MV-4-11 (cell line): ENCODE measurements around the gene PLK5.

ENCODE experiments used
- DNase-seq: peaks from one replicate; lab custom pipeline; 2025; lab: John Stamatoyannopoulos, UW

Gene PLK5

DNA sequence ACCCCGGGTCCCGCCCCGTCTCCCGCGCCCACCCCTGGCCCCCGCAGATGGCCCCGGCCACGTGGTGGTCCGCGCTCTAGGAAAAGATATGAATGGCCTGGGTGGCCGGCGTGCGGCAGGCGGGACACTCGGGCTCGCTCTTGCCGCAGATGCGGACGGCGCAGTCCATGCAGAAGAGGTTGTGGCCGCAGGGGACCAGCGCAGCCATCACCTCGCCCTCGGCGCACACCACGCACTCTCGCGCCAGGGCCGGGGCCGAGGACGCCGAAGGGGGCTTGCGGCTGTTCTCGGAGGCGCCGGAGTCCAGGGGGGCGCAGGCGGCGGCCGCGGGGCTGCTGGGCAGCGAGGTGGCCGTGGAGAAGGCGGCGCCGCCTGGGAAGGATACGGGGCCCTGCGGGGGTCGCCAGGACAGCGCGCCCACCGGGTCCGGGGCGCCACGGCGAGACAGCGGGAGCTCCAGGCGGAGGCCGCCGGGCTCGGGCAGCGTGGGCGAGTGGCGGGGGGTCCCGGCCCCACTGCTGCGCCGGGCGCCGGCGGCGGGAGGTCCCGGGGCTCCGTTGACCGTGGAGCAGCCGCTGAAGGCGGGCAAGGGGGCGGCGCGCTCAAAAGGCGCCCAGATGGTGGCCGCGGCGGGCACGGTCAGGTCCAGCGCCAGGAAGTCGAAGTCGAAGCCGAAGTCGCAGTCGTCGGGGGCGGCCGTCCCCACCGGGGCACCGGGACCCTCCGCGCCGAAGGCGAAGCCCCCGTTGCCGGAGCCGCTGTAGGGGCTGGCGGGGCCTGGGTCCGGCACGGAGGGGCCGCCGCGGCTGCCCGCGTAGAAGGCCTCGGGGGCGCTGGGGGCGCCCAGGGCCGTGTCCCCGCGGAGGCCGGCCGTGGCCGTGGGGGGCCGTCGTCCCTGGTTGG, 31.9 kb downstream of the PLK5 start:
- no peak for DNase-seq

DNA sequence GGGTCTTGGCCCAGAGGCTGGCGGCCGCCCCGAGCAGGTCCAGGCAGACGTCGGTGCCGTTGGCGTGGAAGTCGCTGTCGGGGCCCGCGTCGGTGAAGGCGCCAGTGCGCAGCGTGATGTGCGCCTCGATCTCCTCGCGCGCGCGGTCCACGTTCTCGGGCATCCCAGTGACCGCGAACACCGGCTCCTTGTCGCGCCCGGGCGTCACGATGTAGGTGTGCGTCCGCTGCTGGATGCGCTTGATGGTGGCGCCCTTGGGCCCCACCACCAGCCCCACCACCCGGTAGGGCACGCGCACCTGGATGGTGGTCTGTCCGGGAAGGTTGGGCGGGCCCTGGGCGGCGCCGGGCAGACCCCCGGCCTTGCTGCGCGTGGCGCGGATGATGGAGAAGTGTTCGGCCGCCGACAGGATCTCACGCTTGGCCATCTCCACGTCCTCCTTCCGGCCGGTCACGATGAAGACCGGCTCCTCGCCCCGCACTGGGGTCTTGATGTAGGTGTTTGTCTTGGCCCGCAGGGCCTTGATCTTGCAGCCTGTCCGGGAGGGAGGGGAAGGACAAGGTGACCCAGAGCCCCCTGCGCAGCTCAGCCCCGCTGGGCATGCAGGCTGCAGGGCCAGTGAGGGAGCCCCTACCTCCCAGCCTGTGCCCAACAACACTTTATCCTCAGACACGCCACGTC, 32.7 kb downstream of the PLK5 start:
- DNase-seq: no peak

DNA sequence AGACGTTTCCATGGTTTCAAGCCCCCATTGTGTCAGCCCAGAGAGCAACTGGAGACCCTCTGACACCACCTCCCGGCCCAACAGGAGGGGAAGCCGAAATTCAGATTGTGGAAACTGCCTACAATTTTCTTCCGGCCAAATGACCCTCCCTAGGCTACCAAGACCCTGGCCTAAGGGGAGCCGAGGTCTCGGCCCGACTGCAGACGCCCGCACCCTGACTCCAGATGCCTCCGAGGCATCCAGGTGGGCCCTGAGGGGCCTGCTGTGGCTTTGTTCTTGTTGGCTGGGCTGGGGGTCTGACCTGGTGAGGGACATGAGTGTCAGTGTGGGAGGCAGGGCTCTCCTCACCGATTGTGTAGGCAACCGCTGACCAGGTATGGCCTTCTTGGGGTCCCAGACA, 34.7 kb downstream of the PLK5 start:
- no peak for DNase-seq

DNA sequence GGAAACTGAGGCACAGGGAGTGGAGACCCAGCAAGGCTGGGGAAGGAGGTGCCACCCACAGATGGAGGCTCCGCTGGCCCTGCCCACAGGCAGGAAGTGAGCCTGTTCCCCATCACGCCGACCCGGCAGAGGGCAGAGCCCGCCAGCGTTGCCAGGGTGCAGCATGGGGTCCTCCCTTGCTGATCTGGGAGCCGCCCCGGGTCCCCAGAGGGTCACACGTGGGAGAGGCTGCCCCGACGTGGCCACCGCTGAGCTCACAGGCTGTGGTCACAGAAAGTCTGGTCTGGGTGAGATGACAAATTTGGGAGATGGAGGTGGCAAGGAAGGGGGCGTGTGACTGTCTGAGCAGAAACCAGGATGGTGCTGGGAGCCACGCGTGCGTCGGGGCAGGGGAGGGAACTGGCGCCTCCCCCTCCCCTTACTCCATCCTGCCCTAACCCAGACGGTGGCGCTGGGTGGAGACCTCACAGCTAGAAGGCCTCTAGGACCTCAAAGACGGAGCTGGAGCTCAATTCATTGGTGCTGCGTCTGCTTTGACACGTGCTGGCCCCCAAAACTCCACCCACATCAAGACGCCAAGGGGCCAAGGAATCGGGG, 36.5 kb downstream of the PLK5 start:
- DNase-seq: peak; percentile 44

GRCh38 chr19:1561236-1561842, 37.5 kb downstream of the PLK5 start:
- no peak for DNase-seq

DNA sequence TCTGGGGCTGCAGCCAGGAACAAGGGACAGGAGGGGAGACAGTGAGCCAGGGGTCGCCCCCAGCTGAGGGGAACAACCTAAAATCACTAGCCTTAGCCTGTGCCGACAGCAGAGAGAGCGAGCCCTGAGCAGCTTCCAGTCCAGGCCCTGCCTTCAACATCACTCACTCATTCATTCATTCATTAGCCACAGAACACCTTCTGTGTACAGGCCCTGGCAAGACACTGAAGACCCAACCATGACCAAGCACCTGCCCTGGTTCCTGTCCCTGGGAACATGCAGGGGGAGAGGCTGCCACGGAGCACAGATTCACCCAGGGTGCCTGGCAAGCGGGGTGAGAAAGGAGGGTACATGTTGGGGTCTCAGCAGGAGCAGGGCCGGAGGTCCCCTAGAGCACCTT, 39.4 kb downstream of the PLK5 start:
- DNase-seq: no peak

- no peak for DNase-seq
These were observed 42.7 kb downstream of the PLK5 start for GRCh38 chr19:1566392-1567115.

- no peak for DNase-seq
These were observed 43.4 kb downstream of the PLK5 start for GRCh38 chr19:1567116-1567847.

GRCh38 chr19:1567848-1568227, 44.0 kb downstream of the PLK5 start:
- DNase-seq: no peak

- DNase-seq: peak; percentile 26
These were observed 44.6 kb downstream of the PLK5 start, which contains the start of gene MEX3D for GRCh38 chr19:1568320-1569019. TSS of gene MEX3D (minus strand) at chr19:1568325. CDS start at chr19:1568058, 267 bp downstream.

DNA sequence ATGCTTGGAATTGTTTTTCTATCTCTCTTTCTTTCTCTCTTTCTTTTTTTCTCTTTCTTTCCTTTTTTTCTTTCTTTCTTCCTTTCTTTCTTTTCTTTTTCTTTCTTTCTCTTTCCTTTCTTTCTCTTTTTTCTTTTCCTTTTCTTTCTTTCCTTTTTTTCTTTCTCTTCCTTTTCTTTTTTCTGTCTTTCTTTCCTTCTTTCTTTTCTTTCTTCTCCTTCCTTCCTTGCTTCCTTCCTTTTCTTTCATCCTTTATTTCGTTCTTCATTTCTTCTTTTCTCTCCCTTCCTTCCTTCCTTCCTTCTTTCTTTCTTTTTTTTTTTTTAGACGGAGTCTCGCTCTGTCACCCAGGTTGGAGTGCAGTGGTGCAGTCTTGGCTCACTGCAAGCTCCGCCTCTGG, 46.1 kb downstream of the PLK5 start:
- DNase-seq: no peak

DNA sequence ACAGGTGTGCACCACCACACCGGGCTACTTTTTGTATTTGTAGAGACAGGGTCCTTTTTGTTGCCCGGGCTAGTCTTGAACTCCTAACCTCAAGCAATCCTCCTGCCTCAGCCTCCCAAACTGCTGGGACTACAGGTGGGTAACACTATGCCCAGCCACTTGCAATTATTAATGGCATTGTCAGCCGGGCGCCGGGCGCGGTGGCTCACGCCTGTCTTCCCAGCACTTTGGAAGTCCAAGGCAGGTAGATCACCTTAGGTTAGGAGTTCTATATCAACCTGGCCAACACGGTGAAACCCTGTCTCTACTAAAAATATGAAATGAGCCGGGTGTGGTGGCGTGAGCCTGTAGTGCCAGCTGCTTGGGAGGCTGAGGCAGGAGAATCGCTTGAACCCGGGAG, 47.0 kb downstream of the PLK5 start:
- DNase-seq: no peak

DNA sequence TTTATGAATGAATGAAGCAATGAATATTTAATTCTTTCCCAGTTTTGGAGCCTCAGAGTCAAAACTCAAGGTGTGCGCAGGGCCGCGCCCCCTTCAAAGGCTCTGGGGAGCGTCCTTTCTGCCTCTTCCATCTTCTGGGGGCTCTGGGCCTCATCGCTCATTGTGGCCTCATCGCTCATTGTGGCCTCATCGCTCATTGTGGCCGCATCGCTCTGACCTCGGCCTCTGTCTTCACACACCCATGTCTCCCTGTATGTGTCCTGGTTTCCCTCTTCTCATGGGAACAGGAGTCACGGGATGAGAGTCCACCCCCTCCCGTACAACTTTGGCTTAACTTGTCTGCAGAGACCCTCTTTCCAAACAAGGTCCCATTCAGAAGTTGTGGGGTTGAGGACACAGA, 47.5 kb downstream of the PLK5 start:
- DNase-seq: no peak

DNA sequence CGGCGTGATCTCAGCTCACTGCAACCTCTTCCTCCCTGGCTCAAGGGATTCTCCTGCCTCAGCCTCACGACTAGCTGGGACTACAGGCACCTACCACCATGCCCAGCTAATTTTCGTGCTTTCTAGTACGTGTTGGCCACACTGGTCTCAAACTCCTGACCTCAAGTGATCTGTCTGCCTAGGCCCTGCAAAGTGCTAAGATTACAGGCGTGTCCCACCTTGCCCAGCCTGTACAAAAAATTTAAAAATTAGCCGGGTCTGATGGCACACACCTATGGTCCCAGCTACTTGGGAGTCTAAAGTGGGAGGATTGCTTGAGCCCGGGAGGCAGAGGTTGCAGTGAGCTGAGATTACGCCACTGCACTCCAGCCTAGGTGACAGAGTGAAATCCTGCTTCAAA, 48.9 kb downstream of the PLK5 start:
- no peak for DNase-seq

DNA sequence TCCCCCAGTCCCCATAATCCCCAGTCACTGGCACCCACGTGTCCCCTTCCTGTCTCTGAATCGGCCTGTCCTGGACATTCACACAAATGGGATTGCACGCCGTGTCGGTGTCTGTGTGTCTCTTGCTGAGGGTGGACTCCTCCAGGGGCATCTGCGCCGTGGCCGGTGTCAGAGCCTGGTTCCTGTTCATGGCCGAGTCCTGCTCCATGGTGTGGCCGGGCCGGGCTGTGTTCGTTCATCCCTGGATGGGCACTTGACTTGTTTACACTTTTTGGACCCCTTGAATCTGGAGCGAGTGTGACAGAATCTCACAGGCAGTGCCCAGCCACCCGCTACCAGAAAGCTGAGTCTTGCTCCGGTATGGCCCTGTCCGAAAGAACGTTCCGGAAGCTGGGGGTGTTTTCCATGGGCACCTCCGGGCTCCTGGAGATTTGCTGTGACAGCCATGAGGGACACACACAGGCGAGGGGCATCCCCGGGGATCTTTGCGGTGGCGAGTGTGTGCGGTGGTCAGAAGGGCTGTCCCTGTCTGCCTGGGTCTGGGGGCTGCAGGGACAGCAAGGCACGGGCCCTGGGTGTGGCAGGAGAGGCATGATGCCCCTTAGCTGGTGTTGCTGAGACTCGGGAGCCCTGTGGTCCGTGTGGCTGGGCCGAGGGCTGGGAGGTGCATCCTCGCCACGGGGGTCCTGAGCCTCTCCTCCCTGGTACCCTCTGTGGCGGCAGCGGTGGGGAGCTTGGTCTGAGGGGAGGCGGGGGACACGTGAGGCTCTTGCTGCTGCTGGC, 50.7 kb downstream of the PLK5 start:
- DNase-seq: no peak

DNA sequence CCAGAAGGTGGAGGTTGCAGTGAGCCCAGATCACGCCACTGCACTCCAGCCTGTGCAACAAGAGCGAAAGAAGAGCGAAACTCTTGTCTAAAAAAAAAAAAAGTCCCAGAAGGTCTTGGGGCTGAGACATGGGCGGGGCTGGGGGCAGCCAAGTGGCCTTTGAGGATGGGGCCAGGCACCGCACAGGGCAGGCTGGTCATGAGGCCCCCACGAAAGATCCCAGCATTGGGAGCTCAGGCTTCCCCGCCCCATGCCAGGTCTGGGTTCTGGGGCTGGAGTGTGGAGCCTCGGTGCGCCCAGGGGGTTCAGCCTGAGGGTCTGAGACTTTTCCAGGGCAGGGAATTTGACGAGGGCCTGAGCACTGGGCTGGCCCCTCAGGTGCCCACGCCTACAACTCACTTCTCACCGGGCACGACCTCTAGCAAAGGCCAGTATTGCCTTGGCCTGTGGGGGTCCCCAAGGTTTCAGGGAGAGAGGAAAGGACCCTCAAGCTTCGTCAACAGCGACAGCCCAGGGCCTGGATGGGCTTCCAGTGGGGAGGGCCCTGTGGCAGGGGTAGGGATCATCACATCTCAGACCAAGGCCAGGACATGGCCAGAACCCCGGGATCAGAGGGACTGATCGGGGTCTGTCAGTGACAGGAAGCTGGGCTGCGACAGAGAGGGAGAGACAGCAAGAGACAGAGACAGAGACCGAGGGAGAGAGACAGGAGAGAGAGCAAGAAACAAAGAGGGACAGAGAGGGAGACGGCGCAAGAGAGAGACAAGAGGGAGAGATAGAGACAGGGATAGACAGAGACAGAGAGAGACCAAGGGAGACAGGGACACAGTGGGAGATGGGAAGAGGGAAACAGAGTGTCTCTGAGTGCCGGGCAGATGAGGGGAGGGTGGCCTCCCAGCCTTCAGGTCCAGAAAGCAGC, 51.7 kb downstream of the PLK5 start:
- no peak for DNase-seq

DNA sequence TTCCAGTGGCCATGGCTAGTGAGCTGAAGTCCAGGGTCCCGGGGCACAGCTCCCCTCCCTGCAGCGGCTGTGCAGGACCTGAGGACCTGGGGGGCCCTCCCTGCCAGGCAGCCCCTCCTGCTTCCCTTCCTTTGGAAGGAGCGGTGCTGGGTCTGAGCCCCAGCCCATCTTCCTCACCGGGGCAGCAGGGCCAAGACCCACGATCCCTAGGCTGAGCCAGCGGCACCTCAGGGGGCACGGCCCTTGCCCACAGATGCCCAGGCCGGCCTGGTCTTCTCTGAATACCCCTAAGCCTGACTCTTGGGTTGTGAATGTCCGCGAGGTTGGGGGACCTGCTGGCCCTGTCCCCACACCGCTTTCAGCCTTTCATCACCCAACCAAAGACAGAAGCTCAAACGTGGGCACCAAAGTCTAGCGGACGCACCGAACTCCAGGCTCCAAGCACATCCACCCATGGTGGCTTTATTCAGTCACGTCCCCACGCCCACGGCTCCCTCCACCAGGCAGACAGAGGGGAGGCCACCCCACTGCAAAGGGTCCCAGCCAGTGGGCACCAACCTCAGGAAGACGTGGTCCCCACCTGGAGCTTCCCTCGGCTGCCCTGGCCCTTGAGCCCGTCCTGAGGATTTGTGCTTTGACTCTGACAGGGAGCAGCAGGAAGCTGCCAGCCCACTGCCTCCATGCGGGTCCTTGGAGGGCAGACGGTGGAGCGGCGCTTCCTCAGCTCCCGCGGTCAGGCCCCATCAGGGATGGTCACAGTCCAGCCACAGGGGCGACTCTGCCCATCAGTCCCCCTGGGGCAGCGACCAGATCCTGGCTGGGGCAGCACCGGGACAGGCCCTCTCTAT, 52.6 kb downstream of the PLK5 start:
- DNase-seq: no peak
